Right ventricle myocardium inferior (tissue), 1 donor: ENCODE data around the gene MAN2B2. TPM values are rescaled to one million over a fixed set of nuclear protein-coding genes. Genes with fewer than 3 reads are reported as not detected.
"Not testable (repeated sequence)": the region's sequence is repeated elsewhere in the genome, so short reads cannot be mapped to it uniquely, and the experiment has no call there.

ENCODE experiments used
- ATAC-seq: fragments of 200-7000 bp; cut with Tn5 transposase; one replicate; pipeline ENCODE4 v1.9.1; 2020; ENCODE audit warnings: mild to moderate bottlenecking, moderate library complexity
- DNase-seq: peaks from one replicate; pipeline ENCODE4 v3.0.0; 2021; ENCODE audit errors: missing footprints
- intact Hi-C: fragments of 100-400 bp; cut with DNase I; formaldehyde crosslinking; loops from one replicate; pipeline ENCODE4 v1.11.0; 2022
- total RNA-seq: library from RNA; stranded (reverse); fragmentation: NEBNext Ultra II Directional; extraction: Animal tissue kit (Norgen Biotek cat#: 25700); gene quantifications from one replicate; pipeline ENCODE4 v1.2.1, GENCODE V29; 2021
- donor health status: DM: no; HTN: yes; CAD: no; lungs with severe emphysema.

The MAN2B2 gene
- total RNA-seq, 1 donor from 2014 or later: 17.8 TPM

DNA sequence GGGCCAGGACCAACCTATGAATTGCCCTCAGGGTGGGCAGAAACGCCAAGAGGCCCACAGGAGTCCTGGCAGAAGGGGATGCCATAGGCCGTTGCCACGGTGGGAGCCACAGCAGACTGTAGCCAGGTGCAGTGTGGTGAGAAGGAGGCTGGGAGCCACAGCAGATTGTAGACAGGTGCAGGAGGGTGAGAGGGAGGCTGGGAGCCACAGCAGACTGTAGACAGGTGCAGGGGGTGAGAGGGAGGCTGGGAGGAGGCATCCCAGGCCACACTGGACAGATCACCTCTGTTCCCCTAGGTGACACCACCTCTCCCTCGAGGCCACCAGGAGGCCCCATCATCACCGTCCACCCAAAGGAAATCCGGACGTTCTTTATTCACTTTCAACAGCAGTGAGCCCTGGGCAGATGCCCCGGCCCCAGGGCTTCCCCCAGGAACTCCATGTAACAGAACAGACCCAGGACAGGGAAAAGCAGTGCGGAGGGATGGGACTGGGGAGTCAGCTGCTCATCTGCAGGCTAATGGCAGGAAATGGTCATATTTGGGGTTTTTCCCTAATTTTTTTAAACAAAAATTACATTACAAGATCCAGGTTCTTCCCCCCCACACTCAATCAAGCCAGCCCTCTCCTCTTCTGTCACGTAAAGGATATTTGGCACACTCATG is 46.0 kb downstream of the MAN2B2 start:
- no peak for DNase-seq
- ATAC-seq: no peak
- intact Hi-C loops: no loop called here

DNA sequence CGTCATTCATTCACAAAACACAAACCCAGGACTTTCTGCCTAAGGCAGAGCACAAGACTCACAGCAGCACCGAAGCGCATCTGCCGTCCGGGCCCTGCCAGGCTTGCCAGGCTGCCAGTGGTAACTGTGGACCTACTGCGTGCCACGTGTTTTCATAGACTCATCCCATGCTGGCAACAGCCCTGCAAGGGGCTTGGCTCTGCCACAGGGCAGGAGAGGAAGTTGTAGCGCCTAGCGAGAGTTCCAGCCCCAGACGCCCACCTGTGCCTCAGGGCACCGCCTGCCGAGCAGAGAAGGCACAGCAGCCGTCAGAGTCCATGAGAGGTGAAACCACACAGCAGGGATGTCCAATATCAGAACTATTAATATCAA is 46.6 kb downstream of the MAN2B2 start:
- no peak for ATAC-seq
- DNase-seq: no peak
- intact Hi-C loops: no loop called here

DNA sequence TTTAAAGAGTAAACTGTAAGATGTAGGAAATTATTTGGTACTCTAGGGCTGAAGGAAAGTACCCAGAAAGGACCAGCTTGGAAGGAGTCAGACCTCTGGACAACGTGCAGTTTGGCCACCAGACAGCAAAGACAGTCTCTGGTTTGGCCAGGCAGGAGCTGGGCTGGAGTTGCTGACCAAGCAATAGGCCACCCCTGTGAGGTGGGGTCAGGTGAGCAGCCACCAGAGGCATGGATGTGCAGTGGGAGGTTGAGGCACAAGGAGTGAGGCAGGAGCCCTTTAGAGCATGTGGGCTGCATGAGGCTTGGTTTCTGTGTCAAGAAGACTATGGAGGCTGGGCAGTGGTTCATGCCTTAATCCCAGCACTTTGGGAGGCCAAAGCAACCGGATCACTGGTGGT is 47.8 kb downstream of the MAN2B2 start:
- intact Hi-C loops: no loop called here
- DNase-seq: no peak
- ATAC-seq: no peak

DNA sequence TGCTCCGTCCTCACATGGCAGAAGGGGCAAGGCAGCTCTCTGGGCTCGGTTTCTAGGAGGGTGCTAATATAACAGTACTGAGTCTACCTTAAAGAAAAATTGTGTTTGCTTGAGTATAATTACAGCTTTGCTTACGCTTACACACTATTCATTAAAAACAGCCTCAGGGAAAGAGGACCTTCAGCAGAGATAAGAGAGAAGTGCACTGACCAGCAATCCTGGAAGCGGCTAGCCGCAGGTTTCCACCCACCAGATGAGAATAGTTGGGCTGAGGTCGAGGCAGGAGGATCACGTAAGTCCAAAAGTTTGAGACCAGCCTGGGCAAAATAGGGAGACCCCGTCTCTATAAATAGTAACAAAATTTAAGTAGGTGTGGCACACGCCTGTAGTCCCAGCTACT is 50.3 kb downstream of the MAN2B2 start:
- no peak for ATAC-seq
- no peak for DNase-seq
- intact Hi-C loops: no loop called here

DNA sequence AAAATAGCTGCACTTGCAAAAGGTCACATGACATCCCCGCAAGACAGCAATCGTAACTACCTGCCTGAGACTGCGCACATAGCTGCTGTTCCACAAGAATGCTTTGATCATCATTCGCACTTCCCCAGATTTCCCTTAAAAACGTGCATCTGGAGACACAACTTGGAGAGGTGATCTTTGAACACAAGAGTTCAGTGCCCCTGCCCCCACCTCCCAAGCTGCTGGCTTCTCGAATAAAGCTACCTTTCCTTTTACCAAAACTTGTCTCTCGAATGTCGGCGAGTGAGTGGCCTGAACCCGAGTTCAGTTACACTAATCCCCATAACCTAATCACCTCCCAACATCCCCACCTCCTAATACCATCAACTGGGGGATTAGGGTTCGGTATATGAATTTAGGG is 51.1 kb downstream of the MAN2B2 start:
- DNase-seq (no peak), ATAC-seq (no peak)
- intact Hi-C loops: no loop called here

DNA sequence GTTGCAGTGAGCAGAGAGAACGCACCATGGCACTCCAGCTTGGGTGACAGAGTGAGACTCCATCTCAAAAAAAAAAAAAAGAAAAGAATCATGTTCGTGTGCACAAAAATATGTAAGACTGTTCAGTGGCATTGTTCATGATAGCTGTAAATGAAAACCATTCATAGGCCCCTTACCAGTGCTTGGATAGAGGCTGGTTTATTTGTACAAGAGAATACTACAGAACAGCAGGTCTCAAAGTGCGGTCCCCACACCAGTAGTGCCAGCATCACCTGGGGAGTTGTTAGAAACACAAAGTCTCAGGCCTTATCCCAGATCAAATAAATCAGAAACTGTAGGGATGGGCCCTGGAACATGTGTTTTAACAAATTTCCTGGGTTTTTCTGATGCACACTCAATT is 52.8 kb downstream of the MAN2B2 start:
- ATAC-seq (no peak), DNase-seq (no peak)
- intact Hi-C loops: no loop called here

DNA sequence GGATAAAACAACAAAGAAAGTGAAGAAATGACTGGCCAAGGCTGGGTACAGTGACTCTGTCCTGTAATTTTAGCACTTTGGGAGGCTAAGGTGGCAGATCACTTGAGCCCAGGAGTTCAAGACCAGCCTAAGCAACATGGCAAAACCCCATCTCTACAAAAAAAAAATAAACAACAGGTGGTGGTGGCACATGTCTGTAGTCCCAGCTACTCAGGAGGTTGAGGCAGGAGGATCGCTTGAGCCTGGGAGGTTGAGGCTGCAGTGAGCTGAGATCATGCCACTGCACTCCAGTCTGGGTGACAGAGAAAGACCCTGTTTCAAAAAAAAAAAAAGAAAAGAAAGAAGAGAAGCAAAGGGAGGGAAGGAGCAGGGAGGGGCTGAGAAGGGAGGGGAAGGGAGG is 53.5 kb downstream of the MAN2B2 start:
- DNase-seq, intact Hi-C loops, ATAC-seq: not testable (repeated sequence)

DNA sequence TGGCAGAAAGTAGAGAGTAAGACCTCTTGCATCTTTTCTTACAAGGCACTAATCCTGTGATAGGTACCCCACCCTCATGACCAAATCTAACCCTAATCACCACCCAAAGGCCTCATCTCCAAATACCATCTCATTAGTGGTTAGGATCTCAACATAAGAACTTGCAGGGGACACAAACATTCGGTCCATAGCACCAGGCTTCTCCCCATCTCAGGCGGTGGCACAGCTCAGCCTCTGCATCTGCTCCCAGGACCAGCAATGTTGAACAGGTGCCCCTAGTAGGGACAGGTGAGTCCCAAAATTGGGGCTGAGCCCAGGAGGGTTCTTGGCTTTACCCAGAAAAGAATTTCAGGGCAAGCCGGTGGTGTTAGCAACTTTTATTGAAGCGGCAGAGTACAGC is 57.1 kb downstream of the MAN2B2 start:
- intact Hi-C loops: no loop called here
- ATAC-seq (no peak), DNase-seq (no peak)

DNA sequence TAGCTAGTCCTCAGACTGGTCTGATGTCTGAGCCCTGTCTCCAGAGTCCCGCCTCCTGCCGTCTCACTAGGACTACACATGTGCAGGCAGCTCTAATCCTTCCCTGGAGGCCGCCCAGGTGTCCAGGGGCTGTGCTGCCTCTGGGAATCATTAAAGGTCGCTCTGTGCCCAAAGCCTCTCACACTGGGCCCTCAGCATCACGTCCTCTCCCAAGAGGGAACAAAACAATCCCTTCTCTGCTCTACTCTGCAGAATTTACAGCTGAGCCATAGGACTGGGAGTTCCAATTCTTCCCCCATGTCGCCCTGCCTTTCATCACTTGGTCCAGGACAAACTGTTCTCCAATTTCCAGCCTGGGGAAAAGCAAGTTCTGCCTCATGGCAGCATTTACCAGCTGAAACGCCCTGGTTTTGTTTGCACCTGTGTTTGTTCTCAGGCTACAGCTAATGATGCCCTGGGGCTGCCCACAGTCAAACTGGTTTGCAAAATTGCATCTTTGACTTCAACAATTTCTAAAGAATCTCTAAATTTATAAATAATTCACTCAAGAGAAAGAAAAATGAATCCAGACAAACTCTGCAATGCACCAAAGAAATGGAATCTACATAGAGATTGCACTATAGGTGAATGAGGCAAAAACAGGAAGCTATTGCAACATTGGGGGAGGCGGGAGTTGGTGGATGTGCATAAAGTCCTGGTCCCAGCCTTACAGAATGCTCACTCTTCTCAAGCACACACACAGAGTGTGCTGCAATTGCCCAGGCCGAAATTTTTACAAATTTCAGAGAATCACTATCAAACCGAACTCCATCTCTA is 58.3 kb downstream of the MAN2B2 start:
- ATAC-seq (no peak), DNase-seq (no peak)
- intact Hi-C loops: no loop called here

DNA sequence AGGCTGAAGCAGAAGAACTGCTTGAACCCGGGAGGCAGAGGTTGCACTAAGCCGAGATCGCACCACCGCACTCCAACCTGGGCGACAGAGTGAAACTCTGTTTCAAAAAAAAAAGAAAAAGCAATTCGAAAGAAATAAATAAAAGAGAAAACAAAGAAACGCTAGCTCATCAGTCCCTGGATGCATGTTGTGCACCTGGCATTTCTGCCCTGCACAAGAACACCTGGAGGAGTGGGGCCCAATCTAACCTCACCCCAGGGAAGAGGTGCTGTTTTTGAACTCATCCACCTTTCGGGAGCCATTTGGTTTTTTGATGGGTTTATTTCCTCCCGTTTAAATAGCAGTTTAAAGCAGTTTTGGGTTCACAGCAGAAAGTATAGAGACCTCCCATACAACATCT is 59.8 kb downstream of the MAN2B2 start:
- ATAC-seq (no peak), DNase-seq (no peak)
- intact Hi-C loops: no loop called here

DNA sequence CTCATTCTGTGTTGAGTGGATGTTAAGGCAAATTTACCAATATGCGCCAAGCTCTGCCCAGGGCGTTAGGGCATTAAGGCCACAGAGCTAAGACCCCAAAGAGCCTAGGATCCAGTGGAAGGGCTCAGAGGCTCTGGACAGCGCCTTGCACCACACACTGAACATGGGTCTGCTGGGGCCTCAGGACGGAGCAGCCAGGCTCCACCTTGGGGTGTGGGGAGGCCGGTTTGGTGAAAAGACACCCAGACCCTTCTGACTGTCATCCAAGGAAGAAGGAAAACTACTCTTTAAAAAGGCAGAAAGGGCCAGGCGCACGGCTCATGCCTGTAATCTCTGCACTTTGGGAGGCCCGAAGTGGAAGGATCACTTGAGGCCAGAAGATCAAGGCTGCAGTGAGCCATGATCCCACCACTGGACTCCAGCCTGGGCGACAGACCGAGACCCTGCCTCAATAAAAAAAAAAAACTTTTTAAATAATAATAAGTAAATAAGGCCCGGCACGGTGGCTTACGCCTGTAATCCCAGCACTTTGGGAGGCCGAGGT is 64.2 kb downstream of the MAN2B2 start:
- no peak for ATAC-seq
- intact Hi-C loops: no loop called here
- no peak for DNase-seq

DNA sequence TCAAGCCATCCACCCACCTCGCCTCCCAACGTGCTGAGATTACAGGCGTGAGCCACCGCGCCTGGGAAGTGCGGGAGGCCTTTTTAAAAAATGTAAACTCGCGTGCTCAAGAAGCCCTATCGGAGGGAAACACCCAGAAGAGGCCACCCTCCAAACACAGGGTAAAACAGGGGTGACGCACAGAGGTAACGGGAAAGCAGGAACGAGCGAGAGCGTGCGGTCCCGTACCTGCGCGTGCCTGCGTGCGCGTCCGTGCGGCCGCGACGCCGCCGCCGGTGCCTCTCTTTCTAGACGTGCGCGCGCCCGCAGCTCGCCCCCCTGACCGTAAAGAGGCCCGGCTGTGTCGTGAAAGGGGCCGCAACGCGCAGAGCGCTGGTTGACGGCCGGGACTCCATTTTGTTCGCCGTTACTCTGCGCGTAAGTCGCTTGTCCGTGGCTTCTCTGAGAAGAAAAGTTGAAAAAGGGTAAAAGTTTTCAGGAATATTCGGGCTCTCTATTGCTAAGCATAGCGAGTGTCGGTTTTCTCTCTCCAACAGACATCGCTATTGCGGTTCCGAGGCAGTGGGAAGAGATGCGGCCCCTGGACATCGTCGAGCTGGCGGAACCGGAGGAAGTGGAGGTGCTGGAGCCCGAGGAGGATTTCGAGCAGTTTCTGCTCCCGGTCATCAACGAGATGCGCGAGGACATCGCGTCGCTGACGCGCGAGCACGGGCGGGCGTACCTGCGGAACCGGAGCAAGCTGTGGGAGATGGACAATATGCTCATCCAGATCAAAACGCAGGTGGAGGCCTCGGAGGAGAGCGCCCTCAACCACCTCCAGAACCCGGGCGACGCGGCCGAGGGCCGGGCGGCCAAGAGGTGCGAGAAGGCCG is 65.5 kb downstream of the MAN2B2 start, which contains the start of gene MRFAP1:
Gene MRFAP1, plus strand, starts transcription at position 394 of the 872 bp plus-strand sequence. Its CDS starts 178 bp downstream, at position 572.
- ATAC-seq: peak; percentile 96
- peak; percentile 97 for DNase-seq
- intact Hi-C loops: loop anchor here (1.0 to 2.0 kb wide), 2 partner anchors 66 to 75 kb away; partner anchors contain the start of gene MAN2B2

DNA sequence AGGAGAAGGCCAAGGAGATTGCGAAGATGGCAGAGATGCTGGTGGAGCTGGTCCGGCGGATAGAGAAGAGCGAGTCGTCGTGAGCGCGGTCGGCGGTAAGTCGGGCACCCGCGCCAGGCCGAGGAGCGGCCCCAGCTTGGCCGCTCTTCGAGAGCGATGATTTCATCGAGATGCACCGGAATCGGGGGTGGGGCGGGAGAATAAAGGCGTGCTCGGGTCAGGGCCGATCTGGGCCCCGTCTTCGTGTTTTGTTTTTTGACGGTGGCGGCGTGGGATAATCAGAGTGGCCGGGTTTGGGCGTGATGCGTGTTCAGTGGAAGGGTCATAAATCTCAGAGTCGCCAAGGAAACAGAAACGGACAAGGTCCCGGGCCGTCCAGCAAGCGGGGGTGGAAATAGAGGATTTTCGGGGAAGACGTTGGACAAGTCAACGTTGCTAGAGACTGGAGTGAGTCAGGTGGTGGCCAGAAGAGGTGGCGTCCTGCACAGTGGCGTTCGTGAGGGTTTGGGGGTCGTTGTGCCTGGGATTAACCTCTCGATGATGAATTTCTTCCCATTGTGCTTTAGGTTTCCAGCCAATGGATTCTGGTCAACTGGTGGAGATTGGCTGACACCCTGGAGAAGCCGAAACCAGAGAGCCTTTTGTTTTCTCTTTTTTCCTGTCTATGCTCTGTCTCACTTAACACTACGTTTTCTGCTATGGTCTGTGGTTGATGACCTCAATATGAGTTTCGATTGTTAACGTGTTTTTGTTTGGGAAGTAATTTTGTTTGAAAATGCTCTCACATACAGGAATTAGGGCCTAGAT is 66.4 kb downstream of the MAN2B2 start:
- ATAC-seq (peak; percentile 51), DNase-seq (no peak)
- intact Hi-C loops: loop anchor here (2.0 kb wide), 1 partner anchor 67 kb away; the partner anchor contains the start of gene MAN2B2

DNA sequence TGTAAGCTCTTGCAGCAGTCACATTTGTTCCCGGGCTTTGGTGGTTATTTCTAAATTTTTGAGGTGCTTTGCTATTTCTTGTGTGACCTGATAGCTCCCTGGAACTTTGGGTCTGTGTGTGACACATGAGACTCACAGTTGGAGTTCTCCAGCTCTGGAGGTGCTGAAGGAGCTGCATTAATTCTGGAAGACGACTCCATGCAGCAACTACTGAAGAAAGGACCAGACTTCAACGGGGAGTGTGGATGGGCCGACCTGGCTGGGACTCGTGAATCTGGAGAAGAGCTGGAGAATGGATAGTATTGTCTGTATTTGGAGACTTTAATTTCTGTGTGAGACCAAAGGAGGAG is 67.0 kb downstream of the MAN2B2 start:
- no peak for ATAC-seq
- no peak for DNase-seq
- intact Hi-C loops: loop anchor here (2.0 kb wide), 1 partner anchor 67 kb away; the partner anchor contains the start of gene MAN2B2

DNA sequence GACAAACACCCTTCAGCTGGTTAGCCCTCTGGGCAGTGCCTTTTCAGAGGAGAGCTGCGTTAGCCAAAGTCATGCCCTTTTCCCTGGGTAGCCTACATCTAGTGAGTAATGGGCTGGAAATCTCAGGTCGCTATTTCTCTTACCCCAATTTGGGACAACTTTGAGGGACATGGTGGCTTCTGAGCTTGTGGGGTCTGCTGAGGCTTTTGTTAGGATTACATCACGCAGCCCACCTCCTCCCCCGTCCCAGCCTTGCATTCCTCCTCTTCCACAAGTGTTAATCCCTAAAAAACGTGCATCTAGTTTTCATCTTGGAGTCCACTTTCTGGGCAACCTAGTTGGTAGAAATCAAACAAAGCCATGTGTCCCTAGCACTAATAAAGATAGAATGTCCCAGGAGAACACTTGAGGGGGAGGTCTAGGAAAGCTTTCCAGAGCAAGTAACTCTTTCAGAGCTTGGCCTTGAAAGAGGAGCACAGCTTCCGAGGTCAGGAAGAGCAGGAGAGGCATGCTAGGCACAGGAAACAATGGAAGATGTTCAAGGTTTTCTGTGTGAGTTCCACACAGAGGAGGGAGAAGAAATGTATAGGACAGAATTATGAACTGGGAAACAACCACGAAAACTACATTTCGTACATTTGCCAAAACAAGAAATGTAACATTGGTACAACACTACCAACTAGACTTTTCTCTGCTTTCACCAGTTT is 68.3 kb downstream of the MAN2B2 start:
- DNase-seq: no peak
- ATAC-seq: no peak
- intact Hi-C loops: no loop called here

DNA sequence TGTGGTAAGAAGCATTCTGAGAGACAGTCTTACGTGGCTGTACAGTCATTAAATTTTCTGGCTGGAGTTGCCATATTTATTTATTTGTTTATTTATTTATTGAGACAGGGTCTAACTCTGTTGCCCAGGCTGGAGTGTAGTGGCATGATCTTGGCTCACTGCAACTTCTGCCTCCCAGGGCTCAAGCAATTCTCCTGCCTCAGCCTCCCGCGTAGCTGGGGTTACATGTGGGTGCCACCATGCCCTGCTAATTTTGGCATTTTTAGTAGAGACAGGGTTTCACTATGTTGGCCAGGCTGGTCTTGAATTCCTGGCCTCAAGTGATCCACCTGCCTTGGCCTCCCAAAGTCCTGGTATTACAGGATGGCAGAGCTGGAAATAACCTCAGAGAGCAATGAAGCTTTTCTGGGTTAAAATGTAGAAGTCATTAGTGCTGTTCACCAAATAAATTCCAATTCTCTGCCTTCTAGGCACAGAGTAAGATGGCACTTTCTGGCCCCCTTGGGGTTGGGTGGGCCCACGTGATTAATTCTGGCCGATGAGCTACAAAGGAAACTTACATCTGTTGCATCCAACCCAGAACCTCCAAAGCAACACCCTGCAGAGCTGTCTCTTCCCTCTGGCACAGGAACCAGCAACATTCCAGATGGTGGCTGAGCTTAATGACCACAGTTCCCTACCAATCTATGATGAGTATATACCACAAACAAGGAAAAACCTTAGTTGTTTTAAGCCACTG is 70.0 kb downstream of the MAN2B2 start:
- ATAC-seq (no peak), DNase-seq (no peak)
- intact Hi-C loops: no loop called here

DNA sequence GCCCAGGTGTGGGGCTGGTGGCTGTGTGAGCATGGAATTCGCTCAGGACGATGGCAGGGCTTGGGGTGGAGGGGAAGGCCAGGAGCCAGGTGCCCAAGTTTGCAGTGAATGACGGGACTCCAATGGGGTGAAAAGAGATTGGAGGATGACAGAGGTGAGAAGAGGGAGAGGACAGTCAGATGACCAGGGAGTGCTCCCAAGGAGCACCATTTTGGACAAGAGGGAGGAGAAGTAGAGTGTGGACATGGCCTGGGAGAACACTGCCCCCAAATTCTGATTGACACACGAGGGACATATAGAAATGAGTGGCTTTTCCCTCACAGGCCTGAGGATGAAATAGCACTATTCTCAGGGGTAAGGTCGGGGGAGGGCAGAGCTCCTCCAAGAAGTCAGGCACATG is 72.2 kb downstream of the MAN2B2 start:
- intact Hi-C loops: no loop called here
- ATAC-seq (no peak), DNase-seq (no peak)
